ENCODE measurements around the gene ZNF101.

DNA sequence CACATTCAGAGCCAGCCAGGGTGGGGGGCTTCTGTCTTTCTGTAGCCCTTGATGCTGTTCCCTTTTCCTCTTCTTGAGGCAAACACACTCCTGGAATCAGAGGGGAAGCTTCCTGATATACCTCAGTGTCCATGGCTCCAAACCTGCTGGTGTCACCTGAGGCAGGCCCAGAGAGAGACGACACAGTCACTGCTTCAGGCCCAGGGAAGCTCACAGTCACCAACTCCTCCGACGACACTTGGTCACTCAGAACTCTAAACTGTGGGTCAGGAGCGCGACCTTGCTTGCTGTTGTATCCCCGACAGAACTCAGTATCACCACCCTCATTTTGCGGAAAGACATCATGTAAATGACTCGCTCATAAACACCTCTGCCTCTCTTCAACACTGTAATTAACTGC, 6.3 kb upstream of the ZNF101 start:
- TF ChIP-seq, protein P1, sequence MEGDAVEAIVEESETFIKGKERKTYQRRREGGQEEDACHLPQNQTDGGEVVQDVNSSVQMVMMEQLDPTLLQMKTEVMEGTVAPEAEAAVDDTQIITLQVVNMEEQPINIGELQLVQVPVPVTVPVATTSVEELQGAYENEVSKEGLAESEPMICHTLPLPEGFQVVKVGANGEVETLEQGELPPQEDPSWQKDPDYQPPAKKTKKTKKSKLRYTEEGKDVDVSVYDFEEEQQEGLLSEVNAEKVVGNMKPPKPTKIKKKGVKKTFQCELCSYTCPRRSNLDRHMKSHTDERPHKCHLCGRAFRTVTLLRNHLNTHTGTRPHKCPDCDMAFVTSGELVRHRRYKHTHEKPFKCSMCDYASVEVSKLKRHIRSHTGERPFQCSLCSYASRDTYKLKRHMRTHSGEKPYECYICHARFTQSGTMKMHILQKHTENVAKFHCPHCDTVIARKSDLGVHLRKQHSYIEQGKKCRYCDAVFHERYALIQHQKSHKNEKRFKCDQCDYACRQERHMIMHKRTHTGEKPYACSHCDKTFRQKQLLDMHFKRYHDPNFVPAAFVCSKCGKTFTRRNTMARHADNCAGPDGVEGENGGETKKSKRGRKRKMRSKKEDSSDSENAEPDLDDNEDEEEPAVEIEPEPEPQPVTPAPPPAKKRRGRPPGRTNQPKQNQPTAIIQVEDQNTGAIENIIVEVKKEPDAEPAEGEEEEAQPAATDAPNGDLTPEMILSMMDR (IDR thresholded peaks at IDR 0.05) = no peak
- TF ChIP-seq POLR2A (IDR thresholded peaks at IDR 0.05) = no peak
